Liver (tissue), 9 donors: ENCODE measurements around the gene PKD1. TPM values are rescaled to one million over a fixed set of nuclear protein-coding genes. Genes with fewer than 3 reads are reported as not detected.

Experiments
- DNase-seq: peaks from one replicate; pipeline ENCODE4 v3.0.0-alpha.2; 2017; ENCODE audit warnings: low spot score
- H3K27ac ChIP-seq, 2 donors: one replicate each; pipeline ENCODE4 v1.7.0; 2013; ENCODE audit warnings: inconsistent platforms in 2 of 2, low read length in 2 of 2, control low read depth in 1 of 2, low read depth in 1 of 2, mild to moderate bottlenecking in 1 of 2
- H3K27me3 ChIP-seq, 4 donors: one replicate each; pipeline versions ENCODE4 v1.6.1 to v1.7.0; 2013; ENCODE audit warnings: low read length in 3 of 4, inconsistent platforms in 1 of 4, mild to moderate bottlenecking in 1 of 4, moderate library complexity in 1 of 4; ENCODE audit not compliant: control insufficient read depth in 4 of 4, insufficient read depth in 4 of 4
- H3K36me3 ChIP-seq, 4 donors: one replicate each; pipeline versions ENCODE4 v1.6.1 to v1.7.0; 2013; ENCODE audit warnings: low read length in 3 of 4, mild to moderate bottlenecking in 3 of 4, low read depth in 1 of 4, moderate library complexity in 1 of 4; ENCODE audit not compliant: control insufficient read depth in 4 of 4, insufficient read depth in 3 of 4
- H3K4me1 ChIP-seq, 4 donors: one replicate each; pipeline versions ENCODE4 v1.6.1 to v1.7.0; 2013; ENCODE audit warnings: low read length in 3 of 4, mild to moderate bottlenecking in 3 of 4, moderate library complexity in 1 of 4; ENCODE audit not compliant: control insufficient read depth in 4 of 4, insufficient read depth in 4 of 4
- H3K4me3 ChIP-seq, 3 donors: one replicate each; pipeline versions ENCODE4 v1.6.1 to v1.7.0; 2013; ENCODE audit warnings: low read length in 3 of 3, control low read depth in 1 of 3, low read depth in 1 of 3, mild to moderate bottlenecking in 1 of 3
- H3K9ac ChIP-seq, 2 donors: one replicate each; pipeline ENCODE4 v1.7.0; 2013; ENCODE audit warnings: low read length in 2 of 2, mild to moderate bottlenecking in 2 of 2, moderate library complexity in 2 of 2, control low read depth in 1 of 2, low read depth in 1 of 2
- H3K9me3 ChIP-seq, 4 donors: one replicate each; pipeline versions ENCODE4 v1.6.1 to v1.7.0; 2013; ENCODE audit warnings: low read length in 3 of 4; ENCODE audit not compliant: control insufficient read depth in 4 of 4
- EGR1 ChIP-seq, 2 donors: IDR thresholded peaks; 2 replicates each; pipeline ENCODE4 v1.6.1; 2016 to 2018; ENCODE audit warnings: antibody characterized with exemption in 2 of 2, low read depth in 2 of 2
- FOXA1 ChIP-seq: IDR thresholded peaks from 2 replicates; pipeline ENCODE4 v1.6.1; 2016; ENCODE audit warnings: antibody characterized with exemption
- FOXA2 ChIP-seq: IDR thresholded peaks from 2 replicates; pipeline ENCODE4 v1.6.1; 2016; ENCODE audit warnings: antibody characterized with exemption
- GABPA ChIP-seq, 2 donors: IDR thresholded peaks in 1 of 2; conservative IDR thresholded peaks in 1 of 2; 2 replicates each; pipeline ENCODE4 v1.6.1; 2016; ENCODE audit warnings: antibody characterized with exemption in 2 of 2, mild to moderate bottlenecking in 1 of 2, moderate library complexity in 1 of 2
- HNF4A ChIP-seq, 2 donors: conservative IDR thresholded peaks; 2 replicates each; pipeline ENCODE4 v1.6.1; 2016; ENCODE audit warnings: antibody characterized with exemption in 2 of 2, mild to moderate bottlenecking in 2 of 2
- HNF4G ChIP-seq: IDR thresholded peaks from 2 replicates; pipeline ENCODE4 v1.6.1; 2016; ENCODE audit warnings: antibody characterized with exemption
- JUND ChIP-seq, 2 donors: IDR thresholded peaks; 2 replicates each; pipeline ENCODE4 v1.6.1; 2016; ENCODE audit warnings: antibody characterized with exemption in 2 of 2
- NR2F2 ChIP-seq: IDR thresholded peaks from 2 replicates; pipeline ENCODE4 v1.6.1; 2016; ENCODE audit warnings: antibody characterized with exemption
- RAD21 ChIP-seq, 2 donors: IDR thresholded peaks; 2 replicates each; pipeline ENCODE4 v1.6.1; 2016; ENCODE audit warnings: antibody characterized with exemption in 2 of 2, mild to moderate bottlenecking in 2 of 2
- RXRA ChIP-seq, 2 donors: IDR thresholded peaks; 2 replicates each; pipeline ENCODE4 v1.6.1; 2017 to 2018; ENCODE audit warnings: antibody characterized with exemption in 2 of 2, mild to moderate bottlenecking in 1 of 2
- SP1 ChIP-seq: IDR thresholded peaks from 2 replicates; pipeline ENCODE4 v1.6.1; 2018; ENCODE audit warnings: antibody characterized with exemption, mild to moderate bottlenecking
- TAF1 ChIP-seq: conservative IDR thresholded peaks from 2 replicates; pipeline ENCODE4 v1.6.1; 2016; ENCODE audit warnings: antibody characterized with exemption, mild to moderate bottlenecking
- YY1 ChIP-seq: IDR thresholded peaks from 2 replicates; pipeline ENCODE4 v1.6.1; 2016; ENCODE audit warnings: antibody characterized with exemption, mild to moderate bottlenecking
- WGBS: extraction: QIAGEN DNeasy Blood & Tissue Kit; methylation state at CpG from one replicate; pipeline ENCODE4 v1.1.7; 2013; 5-methylcytosine and 5-hydroxymethylcytosine counted together
- polyA plus RNA-seq, 2 donors: library from polyadenylated mRNA; stranded (reverse) in 1 of 2; unstranded in 1 of 2; fragments of 200-250 nt in 1 of 2; fragments of >200 nt in 1 of 2; fragmentation: Nextera tagmentation in 1 of 2; extraction: Ambion mirVana in 1 of 2; gene quantifications; one replicate each; pipeline versions ENCODE4 v1.2.1 to v1.2.3, GENCODE V29; 2013 to 2015
- total RNA-seq, 2 donors: library from RNA; depleted of rRNA; stranded (reverse); fragments of >200 nt; gene quantifications; one replicate each; pipeline ENCODE4 v1.2.3, GENCODE V29; 2014
- TF ChIP-seq, protein P1 (sequence below): IDR thresholded peaks from 2 replicates; pipeline ENCODE4 v1.6.1; 2016; ENCODE audit warnings: antibody characterized with exemption
- TF ChIP-seq, protein P2 (sequence below): IDR thresholded peaks from 2 replicates; pipeline ENCODE4 v1.6.1; 2016; ENCODE audit warnings: antibody characterized with exemption
- TF ChIP-seq, protein P3 (sequence below): IDR thresholded peaks from 2 replicates; pipeline ENCODE4 v1.6.1; 2016; ENCODE audit warnings: antibody characterized with exemption, mild to moderate bottlenecking
- TF ChIP-seq, protein P4 (sequence below): fragments of 150-350 bp; IDR thresholded peaks from 2 replicates; pipeline ENCODE4 v1.5.1; 2017; ENCODE audit warnings: improper control_type of control experiment, low read depth, low read length; ENCODE audit not compliant: missing input control
- TF ChIP-seq, protein P5 (sequence below): IDR thresholded peaks from 2 replicates; pipeline ENCODE4 v1.6.1; 2016; ENCODE audit warnings: antibody characterized with exemption
- donor health status: healthy.
- donor health status: healthy.
- donor health status: healthy.
- donor health status: healthy.
- donor health status: healthy.

The PKD1 gene
- total and polyA plus RNA-seq, 4 donors, result 8.0 to 58.4 (median 25.6) TPM

DNA sequence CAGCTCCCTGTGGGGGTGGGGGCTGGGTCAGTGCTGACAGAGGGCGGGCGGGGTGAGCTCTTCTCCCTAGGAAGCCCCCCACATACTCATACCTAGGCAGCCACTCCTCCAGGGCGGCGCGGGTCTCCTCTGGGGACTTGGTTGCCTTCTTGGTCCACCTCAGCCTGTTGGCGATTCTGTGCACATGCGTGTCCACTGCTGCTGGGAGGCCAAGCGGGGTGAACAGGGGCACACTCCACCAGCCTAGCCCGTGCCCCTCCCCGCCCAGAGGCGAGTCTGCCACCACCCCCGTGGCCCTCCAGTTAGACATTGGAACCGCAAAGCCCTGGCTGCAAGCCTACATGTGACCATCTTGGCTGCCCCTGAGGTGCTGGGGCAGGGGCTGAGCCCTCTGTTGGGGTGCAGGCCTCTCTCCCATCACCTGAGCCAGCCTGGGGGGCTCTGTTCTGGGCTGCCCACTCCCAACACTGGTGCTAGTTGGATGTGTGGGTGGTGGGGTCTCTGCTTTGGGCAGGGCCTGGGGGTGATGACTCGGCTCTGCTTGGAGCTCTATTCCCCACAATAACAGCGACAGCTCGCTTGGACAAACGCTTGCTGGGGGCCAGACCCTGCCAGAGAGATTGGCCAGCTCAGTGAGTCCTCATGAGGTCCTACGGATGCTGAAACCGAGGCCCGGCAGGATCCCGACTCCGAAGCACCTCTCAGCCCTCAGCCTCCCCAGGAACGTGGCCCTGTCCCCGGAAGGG lies 95.5 kb downstream of the PKD1 start:
- H3K36me3 ChIP-seq, result peaks cover 0 to 2% (median 0%) of the 10 kb centered on the region in 4 donors
- peak overlapping the region; percentile 95 to 98 for H3K27ac ChIP-seq
- H3K4me1 ChIP-seq, result peaks cover 25 to 77% (median 53%) of the 10 kb centered on the region in 4 donors
- peak overlapping the region; percentile 10 to 21 for H3K9ac ChIP-seq
- no peaks in the 10 kb centered on the region for H3K27me3 ChIP-seq
- H3K4me3 ChIP-seq, result peak overlapping the region in 1 of 3 donors; percentile 52
- 37% methylated on average over 24 of the region's 24 CpGs for WGBS
- TF ChIP-seq RXRA (IDR thresholded peaks at IDR 0.05), result peak; percentile 75 to 83
- no peak for TF ChIP-seq YY1
- TF ChIP-seq HNF4A (conservative IDR thresholded peaks at IDR 0.05), result peak; percentile 63 to 78
- TF ChIP-seq HNF4G, result peak; percentile 44
- peak in 1 of 2 donors; percentile 31 for TF ChIP-seq EGR1 (IDR thresholded peaks at IDR 0.05; ENCODE audit: low read depth in 2 of 2)
- H3K9me3 ChIP-seq, result no peaks in the 10 kb centered on the region
- no peak for DNase-seq

DNA sequence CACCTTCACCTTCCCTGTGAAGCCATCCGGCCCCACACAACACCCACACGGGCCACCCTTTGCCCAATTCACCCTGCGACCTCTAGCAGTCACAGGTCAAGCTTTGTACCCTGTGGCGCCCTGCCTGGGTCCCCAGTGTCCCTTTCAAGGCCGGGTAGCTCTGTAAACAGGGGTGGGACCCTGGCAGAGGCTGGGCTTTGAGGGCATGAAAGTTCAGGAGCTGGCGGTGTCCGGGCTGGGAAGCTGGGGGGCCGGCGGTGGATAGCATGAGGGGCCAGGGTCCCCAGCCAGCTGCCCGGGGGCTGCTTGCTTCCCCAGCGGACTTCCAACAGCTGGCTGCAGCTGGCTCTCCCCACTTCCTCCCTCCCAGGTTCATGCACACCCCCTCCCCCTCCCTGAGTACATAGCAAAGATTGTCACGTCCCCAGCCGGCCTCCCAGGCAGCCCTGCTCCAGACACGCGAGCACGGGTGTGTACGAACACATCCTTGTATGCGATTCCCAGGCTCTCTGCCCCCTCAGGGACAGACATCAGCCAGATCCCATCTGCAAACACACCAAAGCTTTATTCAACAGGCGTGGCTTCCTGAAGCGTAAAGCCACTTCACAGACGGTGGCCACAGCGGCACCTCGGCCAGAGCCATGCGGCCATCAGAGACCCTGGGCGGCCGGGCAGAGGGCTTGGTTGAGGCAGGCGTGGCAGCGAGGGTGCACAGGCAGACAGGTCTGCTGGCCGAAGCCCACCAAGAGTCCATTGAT lies 96.2 kb downstream of the PKD1 start:
- 13% methylated on average over 29 of the region's 29 CpGs for WGBS

More for the DNA sequence above, 96.2 kb downstream of the PKD1 start:
- no peaks in the 10 kb centered on the region for H3K27me3 ChIP-seq
- TF ChIP-seq, protein P1, sequence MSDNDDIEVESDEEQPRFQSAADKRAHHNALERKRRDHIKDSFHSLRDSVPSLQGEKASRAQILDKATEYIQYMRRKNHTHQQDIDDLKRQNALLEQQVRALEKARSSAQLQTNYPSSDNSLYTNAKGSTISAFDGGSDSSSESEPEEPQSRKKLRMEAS, result peak; percentile 48
- TF ChIP-seq GABPA (IDR thresholded peaks at IDR 0.05 in 1 of 2, conservative IDR thresholded peaks at IDR 0.05 in 1 of 2) (peak in 1 of 2 donors; percentile 52), FOXA1 (peak; percentile 84), RXRA (IDR thresholded peaks at IDR 0.05) (peak; percentile 97 to 99), RAD21 (IDR thresholded peaks at IDR 0.05) (peak in 1 of 2 donors; percentile 18), YY1 (peak; percentile 75), SP1 (peak; percentile 99), NR2F2 (peak; percentile 99), HNF4A (conservative IDR thresholded peaks at IDR 0.05) (peak; percentile 89 to 93), FOXA2 (peak; percentile 86), TAF1 (peak; percentile 62), HNF4G (peak; percentile 80), EGR1 (IDR thresholded peaks at IDR 0.05; ENCODE audit: low read depth in 2 of 2) (peak; percentile 37 to 74), JUND (IDR thresholded peaks at IDR 0.05) (peak; percentile 41 to 53)
- TF ChIP-seq, protein P2, sequence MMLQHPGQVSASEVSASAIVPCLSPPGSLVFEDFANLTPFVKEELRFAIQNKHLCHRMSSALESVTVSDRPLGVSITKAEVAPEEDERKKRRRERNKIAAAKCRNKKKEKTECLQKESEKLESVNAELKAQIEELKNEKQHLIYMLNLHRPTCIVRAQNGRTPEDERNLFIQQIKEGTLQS, result peak; percentile 45
- TF ChIP-seq, protein P3, sequence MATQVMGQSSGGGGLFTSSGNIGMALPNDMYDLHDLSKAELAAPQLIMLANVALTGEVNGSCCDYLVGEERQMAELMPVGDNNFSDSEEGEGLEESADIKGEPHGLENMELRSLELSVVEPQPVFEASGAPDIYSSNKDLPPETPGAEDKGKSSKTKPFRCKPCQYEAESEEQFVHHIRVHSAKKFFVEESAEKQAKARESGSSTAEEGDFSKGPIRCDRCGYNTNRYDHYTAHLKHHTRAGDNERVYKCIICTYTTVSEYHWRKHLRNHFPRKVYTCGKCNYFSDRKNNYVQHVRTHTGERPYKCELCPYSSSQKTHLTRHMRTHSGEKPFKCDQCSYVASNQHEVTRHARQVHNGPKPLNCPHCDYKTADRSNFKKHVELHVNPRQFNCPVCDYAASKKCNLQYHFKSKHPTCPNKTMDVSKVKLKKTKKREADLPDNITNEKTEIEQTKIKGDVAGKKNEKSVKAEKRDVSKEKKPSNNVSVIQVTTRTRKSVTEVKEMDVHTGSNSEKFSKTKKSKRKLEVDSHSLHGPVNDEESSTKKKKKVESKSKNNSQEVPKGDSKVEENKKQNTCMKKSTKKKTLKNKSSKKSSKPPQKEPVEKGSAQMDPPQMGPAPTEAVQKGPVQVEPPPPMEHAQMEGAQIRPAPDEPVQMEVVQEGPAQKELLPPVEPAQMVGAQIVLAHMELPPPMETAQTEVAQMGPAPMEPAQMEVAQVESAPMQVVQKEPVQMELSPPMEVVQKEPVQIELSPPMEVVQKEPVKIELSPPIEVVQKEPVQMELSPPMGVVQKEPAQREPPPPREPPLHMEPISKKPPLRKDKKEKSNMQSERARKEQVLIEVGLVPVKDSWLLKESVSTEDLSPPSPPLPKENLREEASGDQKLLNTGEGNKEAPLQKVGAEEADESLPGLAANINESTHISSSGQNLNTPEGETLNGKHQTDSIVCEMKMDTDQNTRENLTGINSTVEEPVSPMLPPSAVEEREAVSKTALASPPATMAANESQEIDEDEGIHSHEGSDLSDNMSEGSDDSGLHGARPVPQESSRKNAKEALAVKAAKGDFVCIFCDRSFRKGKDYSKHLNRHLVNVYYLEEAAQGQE, result no peak
- TF ChIP-seq, protein P4, sequence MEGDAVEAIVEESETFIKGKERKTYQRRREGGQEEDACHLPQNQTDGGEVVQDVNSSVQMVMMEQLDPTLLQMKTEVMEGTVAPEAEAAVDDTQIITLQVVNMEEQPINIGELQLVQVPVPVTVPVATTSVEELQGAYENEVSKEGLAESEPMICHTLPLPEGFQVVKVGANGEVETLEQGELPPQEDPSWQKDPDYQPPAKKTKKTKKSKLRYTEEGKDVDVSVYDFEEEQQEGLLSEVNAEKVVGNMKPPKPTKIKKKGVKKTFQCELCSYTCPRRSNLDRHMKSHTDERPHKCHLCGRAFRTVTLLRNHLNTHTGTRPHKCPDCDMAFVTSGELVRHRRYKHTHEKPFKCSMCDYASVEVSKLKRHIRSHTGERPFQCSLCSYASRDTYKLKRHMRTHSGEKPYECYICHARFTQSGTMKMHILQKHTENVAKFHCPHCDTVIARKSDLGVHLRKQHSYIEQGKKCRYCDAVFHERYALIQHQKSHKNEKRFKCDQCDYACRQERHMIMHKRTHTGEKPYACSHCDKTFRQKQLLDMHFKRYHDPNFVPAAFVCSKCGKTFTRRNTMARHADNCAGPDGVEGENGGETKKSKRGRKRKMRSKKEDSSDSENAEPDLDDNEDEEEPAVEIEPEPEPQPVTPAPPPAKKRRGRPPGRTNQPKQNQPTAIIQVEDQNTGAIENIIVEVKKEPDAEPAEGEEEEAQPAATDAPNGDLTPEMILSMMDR, result no peak
- TF ChIP-seq, protein P5, sequence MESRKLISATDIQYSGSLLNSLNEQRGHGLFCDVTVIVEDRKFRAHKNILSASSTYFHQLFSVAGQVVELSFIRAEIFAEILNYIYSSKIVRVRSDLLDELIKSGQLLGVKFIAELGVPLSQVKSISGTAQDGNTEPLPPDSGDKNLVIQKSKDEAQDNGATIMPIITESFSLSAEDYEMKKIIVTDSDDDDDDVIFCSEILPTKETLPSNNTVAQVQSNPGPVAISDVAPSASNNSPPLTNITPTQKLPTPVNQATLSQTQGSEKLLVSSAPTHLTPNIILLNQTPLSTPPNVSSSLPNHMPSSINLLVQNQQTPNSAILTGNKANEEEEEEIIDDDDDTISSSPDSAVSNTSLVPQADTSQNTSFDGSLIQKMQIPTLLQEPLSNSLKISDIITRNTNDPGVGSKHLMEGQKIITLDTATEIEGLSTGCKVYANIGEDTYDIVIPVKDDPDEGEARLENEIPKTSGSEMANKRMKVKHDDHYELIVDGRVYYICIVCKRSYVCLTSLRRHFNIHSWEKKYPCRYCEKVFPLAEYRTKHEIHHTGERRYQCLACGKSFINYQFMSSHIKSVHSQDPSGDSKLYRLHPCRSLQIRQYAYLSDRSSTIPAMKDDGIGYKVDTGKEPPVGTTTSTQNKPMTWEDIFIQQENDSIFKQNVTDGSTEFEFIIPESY, result peak; percentile 74
- peaks cover 26 to 84% (median 57%) of the 10 kb centered on the region in 4 donors for H3K4me1 ChIP-seq
- peak overlapping the region; percentile 95 to 98 for H3K27ac ChIP-seq
- H3K36me3 ChIP-seq, result peaks cover 0 to 2% (median 0%) of the 10 kb centered on the region in 4 donors
- H3K9ac ChIP-seq, result peak overlapping the region in 1 of 2 donors; percentile 1
- peak overlapping the region in 2 of 3 donors; percentile 11 to 69 for H3K4me3 ChIP-seq
- peak; percentile 65 for DNase-seq
- H3K9me3 ChIP-seq, result no peaks in the 10 kb centered on the region
